ENCODE results near the gene USP34.
A peak's percentile ranks its signal among the peaks of the same experiment; 100 is the strongest.
"Not testable (repeated sequence)": the region's sequence is repeated elsewhere in the genome, so short reads cannot be mapped to it uniquely, and the experiment has no call there.

Gene USP34

GRCh38 chr2:61450144-61450543 is 20.7 kb downstream of the USP34 start:
- peaks cover 86% of the 10 kb centered on the region for H3F3A ChIP-seq (ENCODE audit: insufficient read depth)
- no peaks in the 10 kb centered on the region for H3K27me3 ChIP-seq (ENCODE audit: low read length)
- H3K4me2 ChIP-seq (ENCODE audit: low read depth, low read length, poor library complexity, severe bottlenecking), result peak overlapping the region; percentile 57
- H3K9me3 ChIP-seq (ENCODE audit: insufficient read depth, low read length), result no peaks in the 10 kb centered on the region
- H3K36me3 ChIP-seq (ENCODE audit: low read length), result no peaks in the 10 kb centered on the region
- H4K20me1 ChIP-seq (ENCODE audit: low read depth, low read length), result no peaks in the 10 kb centered on the region; the same call in 1 of the 2 replicates
- H3K9ac ChIP-seq (ENCODE audit: low read length), result no peak overlapping the region
- H3K4me3 ChIP-seq (ENCODE audit: insufficient read depth, low read length, poor library complexity, severe bottlenecking), result no peak overlapping the region
- peaks cover 100% of the 10 kb centered on the region for H3K79me2 ChIP-seq (ENCODE audit: insufficient read depth, low read length)
- no peak for TF ChIP-seq CTCF (IDR thresholded peaks at IDR 0.05; ENCODE audit: insufficient read depth, low read length, poor library complexity, severe bottlenecking)
- TF ChIP-seq EZH2phosphoT487 (conservative IDR thresholded peaks at IDR 0.05; ENCODE audit: low read length), result no peak
- no peak overlapping the region for H2AFZ ChIP-seq (ENCODE audit: low read depth, low read length, severe bottlenecking)
- H3K27ac ChIP-seq (ENCODE audit: low read depth, low read length), result peak overlapping the region; percentile 97
- H3K9me2 ChIP-seq (replicated peaks; ENCODE audit: insufficient read depth, low read length), result no peaks in the 10 kb centered on the region

GRCh38 chr2:61448229-61448628 is 22.7 kb downstream of the USP34 start:
- Histone ChIP-seq H2AFZ (ENCODE audit: low read depth, low read length, severe bottlenecking) (no peak overlapping the region), H3K79me2 (ENCODE audit: insufficient read depth, low read length) (peaks cover 89% of the 10 kb centered on the region), H4K20me1 (ENCODE audit: low read depth, low read length) (no peaks in the 10 kb centered on the region; the same call in 1 of the 2 replicates), H3K27me3 (ENCODE audit: low read length) (no peaks in the 10 kb centered on the region), H3K36me3 (ENCODE audit: low read length) (no peaks in the 10 kb centered on the region), H3K9me2 (replicated peaks; ENCODE audit: insufficient read depth, low read length) (no peaks in the 10 kb centered on the region), H3K9ac (ENCODE audit: low read length) (no peak overlapping the region), H3K27ac (ENCODE audit: low read depth, low read length) (peak overlapping the region; percentile 97), H3F3A (ENCODE audit: insufficient read depth) (peaks cover 93% of the 10 kb centered on the region), H3K4me3 (ENCODE audit: insufficient read depth, low read length, poor library complexity, severe bottlenecking) (no peak overlapping the region), H3K9me3 (ENCODE audit: insufficient read depth, low read length) (no peaks in the 10 kb centered on the region), H3K4me2 (ENCODE audit: low read depth, low read length, poor library complexity, severe bottlenecking) (peak overlapping the region; percentile 84)
- no peak for TF ChIP-seq CTCF (IDR thresholded peaks at IDR 0.05; ENCODE audit: insufficient read depth, low read length, poor library complexity, severe bottlenecking)
- no peak for TF ChIP-seq EZH2phosphoT487 (conservative IDR thresholded peaks at IDR 0.05; ENCODE audit: low read length)

GRCh38 chr2:61446971-61447370 is 23.9 kb downstream of the USP34 start:
- H3K9ac ChIP-seq (ENCODE audit: low read length); H3K9me2 ChIP-seq (replicated peaks; ENCODE audit: insufficient read depth, low read length); H2AFZ ChIP-seq (ENCODE audit: low read depth, low read length, severe bottlenecking); H3K27me3 ChIP-seq (ENCODE audit: low read length); H3K9me3 ChIP-seq (ENCODE audit: insufficient read depth, low read length); H3K4me3 ChIP-seq (ENCODE audit: insufficient read depth, low read length, poor library complexity, severe bottlenecking); H3K36me3 ChIP-seq (ENCODE audit: low read length); H4K20me1 ChIP-seq (ENCODE audit: low read depth, low read length): not testable (repeated sequence)
- Histone ChIP-seq H3K27ac (ENCODE audit: low read depth, low read length) (peak overlapping the region; percentile 97), H3F3A (ENCODE audit: insufficient read depth) (peaks cover 97% of the 10 kb centered on the region), H3K79me2 (ENCODE audit: insufficient read depth, low read length) (peaks cover 89% of the 10 kb centered on the region), H3K4me2 (ENCODE audit: low read depth, low read length, poor library complexity, severe bottlenecking) (peak overlapping the region; percentile 84)

- no peaks in the 10 kb centered on the region for H3K36me3 ChIP-seq (ENCODE audit: low read length)
- H3K4me3 ChIP-seq (ENCODE audit: insufficient read depth, low read length, poor library complexity, severe bottlenecking), result peak overlapping the region; percentile 49
- peak overlapping the region; percentile 97 for H3K27ac ChIP-seq (ENCODE audit: low read depth, low read length)
- no peaks in the 10 kb centered on the region for H3K27me3 ChIP-seq (ENCODE audit: low read length)
- peaks cover 89% of the 10 kb centered on the region for H3K79me2 ChIP-seq (ENCODE audit: insufficient read depth, low read length)
- no peak for TF ChIP-seq CTCF (IDR thresholded peaks at IDR 0.05; ENCODE audit: insufficient read depth, low read length, poor library complexity, severe bottlenecking)
- no peak for TF ChIP-seq EZH2phosphoT487 (conservative IDR thresholded peaks at IDR 0.05; ENCODE audit: low read length)
- H2AFZ ChIP-seq (ENCODE audit: low read depth, low read length, severe bottlenecking), result no peak overlapping the region
- no peaks in the 10 kb centered on the region for H3K9me2 ChIP-seq (replicated peaks; ENCODE audit: insufficient read depth, low read length)
- peaks cover 94% of the 10 kb centered on the region for H3F3A ChIP-seq (ENCODE audit: insufficient read depth)
- H3K4me2 ChIP-seq (ENCODE audit: low read depth, low read length, poor library complexity, severe bottlenecking), result peak overlapping the region; percentile 84
- no peaks in the 10 kb centered on the region for H3K9me3 ChIP-seq (ENCODE audit: insufficient read depth, low read length)
- no peaks in the 10 kb centered on the region for H4K20me1 ChIP-seq (ENCODE audit: low read depth, low read length)
- peak overlapping the region; percentile 72 for H3K9ac ChIP-seq (ENCODE audit: low read length)
These were observed 27.4 kb downstream of the USP34 start for GRCh38 chr2:61443342-61444041.

Measured in SU-DHL-6 (cell line).